GM23338 (cell line): ENCODE data around the gene BOLA3.

Source experiments
- CREB1 ChIP-seq: fragments of 250-450 bp; sonication (Bioruptor Pico); IDR thresholded peaks from 2 replicates; pipeline ENCODE4 v1.5.0; 2020; ENCODE audit warnings: low read depth, mild to moderate bottlenecking, moderate library complexity
- CTCF ChIP-seq, 2 experiments: fragments of 200-600 bp in 1 of 2; sonication (generic) in 1 of 2; conservative IDR thresholded peaks; 2 replicates each; pipeline versions ENCODE4 v1.5.1 to v1.6.1; 2016 to 2017; ENCODE audit warnings: antibody characterized with exemption in 2 of 2, low read depth in 2 of 2, mild to moderate bottlenecking in 2 of 2, moderate library complexity in 1 of 2
- ETS1 ChIP-seq: IDR thresholded peaks from 2 replicates; pipeline ENCODE4 v1.6.1; 2016; ENCODE audit warnings: antibody characterized with exemption
- EZH2 ChIP-seq: fragments of 200-600 bp; sonication (generic); IDR thresholded peaks from one replicate; pipeline ENCODE4 v1.8.0; 2017; ENCODE audit warnings: antibody characterized with exemption, mild to moderate bottlenecking, low read depth; ENCODE audit not compliant: unreplicated experiment
- EZH2phosphoT487 ChIP-seq: fragments of 200-600 bp; sonication (generic); IDR thresholded peaks from one replicate; pipeline ENCODE4 v1.8.1; 2018; ENCODE audit warnings: antibody characterized with exemption; ENCODE audit not compliant: unreplicated experiment
- JUNB ChIP-seq: IDR thresholded peaks from one replicate; pipeline ENCODE4 v1.6.1; 2016; ENCODE audit warnings: antibody characterized with exemption; ENCODE audit not compliant: unreplicated experiment
- NANOG ChIP-seq: IDR thresholded peaks from 2 replicates; pipeline ENCODE4 v1.6.1; 2016; ENCODE audit warnings: antibody characterized with exemption, borderline replicate concordance
- POLR2AphosphoS5 ChIP-seq: IDR thresholded peaks from 2 replicates; pipeline ENCODE4 v1.6.1; 2016; ENCODE audit warnings: antibody characterized with exemption, low read depth
- REST ChIP-seq: IDR thresholded peaks from one replicate; pipeline ENCODE4 v1.6.1; 2018; ENCODE audit warnings: antibody characterized with exemption; ENCODE audit not compliant: unreplicated experiment
- STAT1 ChIP-seq: IDR thresholded peaks from one replicate; pipeline ENCODE4 v1.6.1; 2016; ENCODE audit warnings: antibody characterized with exemption; ENCODE audit not compliant: unreplicated experiment
- ZNF114 ChIP-seq: fragments of 250-450 bp; sonication (Bioruptor Pico); IDR thresholded peaks from 2 replicates; pipeline ENCODE4 v1.5.0; 2020; ENCODE audit warnings: mild to moderate bottlenecking, moderate library complexity
- ZNF331 ChIP-seq: fragments of 250-450 bp; sonication (Bioruptor Pico); IDR thresholded peaks from 2 replicates; pipeline ENCODE4 v1.5.0; 2020; ENCODE audit warnings: low read depth, mild to moderate bottlenecking, moderate library complexity
- ZNF462 ChIP-seq: fragments of 250-450 bp; sonication (Bioruptor Pico); IDR thresholded peaks from 2 replicates; pipeline ENCODE4 v1.5.0; 2020; ENCODE audit warnings: mild to moderate bottlenecking, moderate library complexity

- TF ChIP-seq CTCF (conservative IDR thresholded peaks at IDR 0.05; ENCODE audit: low read depth in 2 of 2) = no peak
- no peak for TF ChIP-seq POLR2AphosphoS5
- no peak for TF ChIP-seq EZH2
- TF ChIP-seq CREB1 (CRISPR knock-in tag) = no peak
- no peak for TF ChIP-seq REST
- no peak for TF ChIP-seq EZH2phosphoT487
- TF ChIP-seq JUNB = no peak
- no peak for TF ChIP-seq NANOG
- TF ChIP-seq ETS1 = no peak
- TF ChIP-seq STAT1 = no peak
- no peak for TF ChIP-seq ZNF114 (CRISPR knock-in tag)
- no peak for TF ChIP-seq ZNF331 (CRISPR knock-in tag)
- no peak for TF ChIP-seq ZNF462
Observed at GRCh38 chr2:74197049-74197448, 49.3 kb upstream of the BOLA3 start.
